NCI-H526 treated with DMSO at 0.1 percent for 48 hours (cell line): Measurements from ENCODE around the gene BCL2L1.

Source experiments
- DNase-seq: peaks from one replicate; lab custom pipeline; 2025; lab: John Stamatoyannopoulos, UW

BCL2L1 gene

DNA sequence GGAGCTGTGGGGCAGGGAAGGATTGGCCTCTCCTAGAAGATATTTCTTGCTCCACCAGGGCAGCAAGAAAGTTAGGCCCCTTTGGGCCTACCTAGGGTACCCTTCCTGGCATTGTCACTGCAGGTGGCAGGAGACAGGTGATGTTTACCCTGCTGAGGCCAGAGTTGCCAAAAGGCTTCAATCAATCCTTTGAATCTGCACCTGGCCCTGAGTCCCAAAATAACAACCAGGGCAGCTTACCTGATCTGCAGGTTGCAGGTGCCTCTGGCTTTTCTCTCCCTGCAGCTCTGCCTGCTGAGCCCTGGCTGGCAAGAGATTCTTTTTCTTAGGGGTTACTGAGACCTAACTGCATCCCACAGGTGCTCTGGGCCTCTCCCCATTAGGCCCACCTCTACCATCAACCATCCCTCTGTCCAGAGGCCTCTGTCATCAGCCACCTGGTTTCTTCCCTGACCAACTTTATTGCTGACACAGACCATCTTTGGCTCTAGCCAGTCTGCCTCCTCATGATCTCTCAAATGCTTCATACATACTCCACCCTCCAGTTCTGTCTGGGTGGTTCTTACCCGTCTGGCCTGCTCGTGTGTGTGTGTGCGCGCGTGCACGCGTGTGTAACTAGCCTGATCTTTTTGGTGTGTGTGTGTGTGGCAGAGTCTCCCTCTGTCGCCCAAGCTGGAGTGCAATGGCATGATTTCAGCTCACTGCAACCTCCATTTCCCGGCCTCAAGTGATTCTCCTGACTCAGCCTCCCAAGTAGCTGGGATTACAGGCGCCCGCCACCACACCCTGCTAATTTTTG is 13.7 kb downstream of the BCL2L1 start:
- DNase-seq = peak; percentile 89

DNA sequence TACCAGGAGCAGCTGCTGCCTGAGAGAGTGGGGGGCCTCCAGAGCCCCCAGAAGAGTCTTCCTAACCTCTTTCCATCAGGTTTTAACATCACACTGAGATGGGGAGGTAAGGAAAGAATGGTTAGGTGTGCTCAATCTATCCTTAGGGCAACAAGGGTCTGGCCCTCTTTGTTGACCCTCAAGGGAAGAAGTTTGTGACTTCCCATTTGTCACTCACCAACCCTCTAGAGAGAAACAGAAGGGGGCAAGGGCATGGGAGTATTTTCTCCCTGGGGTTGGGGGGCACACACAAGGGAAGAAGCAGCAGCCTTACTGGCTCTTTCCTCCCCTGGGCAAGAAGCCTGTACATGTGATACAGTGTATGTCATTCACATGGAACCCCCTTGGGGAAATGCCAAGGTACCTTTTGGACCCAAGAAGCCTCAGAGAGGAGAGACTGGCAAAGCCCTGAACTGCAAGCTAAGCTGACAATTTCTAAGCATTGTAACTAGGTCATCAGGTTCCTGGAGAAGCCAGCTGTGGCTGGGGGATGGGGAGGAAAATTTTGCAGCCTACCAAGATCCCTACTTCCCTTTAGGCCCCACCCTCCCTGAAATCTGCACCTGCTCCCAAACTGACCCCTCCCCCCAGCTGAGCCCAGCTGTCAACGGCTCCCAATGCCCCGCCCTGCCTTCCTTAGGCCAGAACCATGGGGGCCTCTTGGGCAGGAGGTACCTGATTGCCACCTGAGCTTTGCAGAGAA is 14.5 kb downstream of the BCL2L1 start:
- DNase-seq = peak; percentile 89

DNA sequence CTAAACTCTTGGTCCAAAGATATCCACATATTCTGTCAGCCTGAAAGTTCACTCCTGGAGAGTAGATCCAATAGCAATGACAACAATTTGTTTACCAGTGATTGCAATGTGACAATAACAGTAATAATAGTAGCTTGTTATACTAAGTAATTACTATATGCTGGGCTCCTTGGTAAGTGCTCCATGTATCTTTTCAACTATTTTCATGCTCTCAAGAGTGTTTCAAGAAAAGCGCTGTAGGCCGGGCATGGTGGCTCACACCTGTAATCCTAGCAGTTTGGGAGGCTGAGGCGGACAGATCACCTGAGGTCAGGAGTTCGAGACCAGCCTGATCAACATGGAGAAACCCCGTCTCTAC is 15.4 kb downstream of the BCL2L1 start:
- no peak for DNase-seq

GRCh38 chr20:31706607-31707257 is 15.9 kb downstream of the BCL2L1 start:
- no peak for DNase-seq

- DNase-seq = no peak
These were observed 16.8 kb downstream of the BCL2L1 start for GRCh38 chr20:31705598-31706597.

DNA sequence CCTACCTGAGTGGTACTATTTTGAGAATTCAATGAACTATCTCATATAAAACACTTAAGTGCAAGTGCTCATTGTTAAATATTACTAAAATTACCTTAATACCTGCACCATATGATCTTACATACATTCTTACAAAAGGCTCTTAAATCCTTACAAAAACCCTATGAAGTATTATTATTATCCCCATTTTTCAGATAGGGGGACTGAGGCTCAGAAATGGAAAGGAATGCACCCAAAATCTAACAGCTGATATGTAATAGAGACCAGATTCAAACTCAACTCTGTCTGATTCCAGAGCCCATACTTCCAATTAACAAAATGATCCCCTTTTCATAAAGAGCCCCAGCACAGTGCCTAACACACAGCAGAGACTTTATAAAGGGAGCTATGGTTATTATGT is 17.5 kb downstream of the BCL2L1 start:
- DNase-seq = no peak

GRCh38 chr20:31704225-31705119 is 18.2 kb downstream of the BCL2L1 start:
- DNase-seq = no peak

DNA sequence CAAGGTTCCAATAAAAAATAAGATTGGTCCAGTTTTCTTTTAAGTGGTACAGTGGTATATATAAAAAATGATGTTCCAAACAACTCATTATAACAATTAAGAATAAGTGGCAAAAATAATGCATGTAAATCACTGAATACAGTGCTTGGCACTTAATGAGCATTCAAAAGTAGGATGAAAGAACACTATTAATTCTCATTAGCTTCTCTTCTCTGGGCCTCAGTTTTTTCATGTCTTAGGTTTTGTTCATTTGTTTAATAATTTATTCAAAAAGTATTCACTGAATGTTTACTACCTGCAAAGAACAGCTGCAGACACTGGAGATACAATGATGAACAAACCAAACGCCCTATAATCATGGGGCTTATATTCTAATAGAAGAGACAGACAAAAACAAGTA is 21.1 kb downstream of the BCL2L1 start:
- DNase-seq = peak; percentile 47

- DNase-seq = no peak
These were observed 21.9 kb downstream of the BCL2L1 start for GRCh38 chr20:31700747-31701146.

DNA sequence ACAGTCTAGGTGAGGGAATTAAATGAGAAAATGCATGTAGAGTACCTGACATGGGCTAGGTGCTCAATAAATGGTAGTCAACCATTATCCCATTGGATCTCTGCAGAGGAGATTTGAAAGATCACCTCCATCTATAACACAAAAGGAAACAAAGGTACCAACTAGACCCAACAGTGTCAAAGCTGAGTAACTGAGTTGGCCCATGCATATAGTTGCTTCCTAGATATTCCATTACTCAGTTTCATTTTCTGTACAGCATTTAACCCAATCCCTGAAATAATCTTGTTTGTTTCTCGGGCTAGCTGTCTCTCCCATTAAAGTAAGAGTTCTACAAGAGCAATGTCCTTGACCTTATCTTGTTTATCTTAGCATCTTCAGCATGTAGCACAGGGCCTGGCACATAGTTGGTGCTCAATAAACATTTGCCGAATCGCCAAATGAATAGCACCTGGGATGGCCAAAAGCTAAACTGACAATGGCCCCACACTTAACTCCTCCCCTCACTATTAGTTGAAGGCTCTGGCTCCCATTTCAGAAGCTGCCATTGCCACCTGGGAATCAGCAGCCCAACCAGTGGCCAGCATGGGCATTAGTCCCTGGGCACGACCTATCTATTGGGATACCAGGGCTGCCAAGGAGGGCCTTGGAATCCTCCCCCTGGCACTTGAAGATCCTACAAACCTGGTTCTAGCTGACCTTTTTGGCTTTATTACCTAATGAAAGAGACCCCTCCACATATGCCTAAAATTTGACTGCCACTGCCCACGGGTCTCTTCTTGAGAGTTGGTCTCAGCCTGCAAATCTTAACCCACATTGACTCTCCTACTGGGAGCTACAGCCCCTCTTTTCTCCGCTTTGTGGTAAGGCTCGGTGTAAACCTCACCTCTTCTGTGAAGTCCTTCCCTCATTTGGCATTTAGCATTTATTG is 22.6 kb downstream of the BCL2L1 start:
- DNase-seq = no peak

GRCh38 chr20:31698803-31699718 is 23.6 kb downstream of the BCL2L1 start:
- DNase-seq = no peak

DNA sequence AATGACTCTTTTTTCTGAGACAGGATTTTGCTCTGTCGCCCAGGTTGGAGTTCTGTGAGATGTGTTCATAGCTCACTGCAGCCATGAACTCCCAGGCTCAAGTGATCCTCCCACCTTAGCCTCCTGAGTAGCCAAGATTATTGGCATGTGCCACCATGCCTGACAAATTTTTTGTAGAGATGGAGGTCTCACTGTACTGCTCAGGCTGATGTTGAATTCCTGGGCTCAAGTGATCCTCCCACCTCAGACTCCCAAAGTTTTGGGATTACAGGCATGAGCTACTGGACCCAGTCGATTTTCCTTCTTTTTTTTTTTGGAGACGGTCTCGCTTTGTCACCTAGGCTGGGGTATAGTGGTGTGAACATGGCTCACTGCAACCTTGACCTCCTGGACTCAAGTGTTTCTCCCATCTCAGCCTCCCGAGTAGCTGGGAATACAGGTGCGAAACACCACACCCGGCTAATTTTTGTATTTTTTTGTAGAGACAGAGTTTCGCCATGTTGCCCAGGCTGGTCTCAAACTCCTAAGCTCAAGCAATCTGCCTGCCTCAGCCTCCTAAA is 24.3 kb downstream of the BCL2L1 start:
- DNase-seq = no peak

GRCh38 chr20:31695849-31696804 is 26.5 kb downstream of the BCL2L1 start:
- no peak for DNase-seq

GRCh38 chr20:31694842-31695593 is 27.6 kb downstream of the BCL2L1 start:
- DNase-seq = no peak

DNA sequence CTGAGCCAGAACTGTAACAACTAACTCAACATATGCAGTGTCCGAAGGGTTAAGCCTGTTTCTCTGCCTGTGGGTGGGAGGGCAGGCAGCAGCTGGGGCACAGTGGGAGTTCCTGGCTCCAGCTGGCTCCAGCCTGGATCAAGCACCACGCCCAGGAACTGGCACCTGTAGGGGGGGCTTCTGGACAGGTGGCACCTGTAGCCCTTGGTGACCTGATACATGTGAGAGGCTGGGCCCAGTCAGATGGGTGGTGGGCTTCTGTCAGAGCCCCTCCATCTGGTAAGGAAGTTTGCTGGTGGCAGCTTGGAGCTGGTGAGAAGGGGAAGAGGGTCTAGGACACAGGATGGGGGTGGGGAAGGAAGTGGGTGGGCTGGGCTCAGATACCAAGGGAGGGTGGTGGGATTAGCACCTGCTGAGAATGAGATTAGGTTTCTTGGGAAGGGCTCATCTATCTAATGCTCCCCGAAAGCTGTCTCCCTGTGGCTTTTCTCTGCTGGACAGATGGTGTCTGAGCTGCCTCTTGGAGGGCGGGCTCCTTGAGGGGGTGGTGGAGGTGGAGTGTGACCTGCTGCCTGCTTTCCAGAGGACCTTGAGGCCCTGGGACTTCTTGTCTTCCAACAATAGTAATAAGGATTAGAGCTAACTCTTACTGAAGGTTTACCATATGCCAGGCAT is 28.5 kb downstream of the BCL2L1 start:
- no peak for DNase-seq

DNA sequence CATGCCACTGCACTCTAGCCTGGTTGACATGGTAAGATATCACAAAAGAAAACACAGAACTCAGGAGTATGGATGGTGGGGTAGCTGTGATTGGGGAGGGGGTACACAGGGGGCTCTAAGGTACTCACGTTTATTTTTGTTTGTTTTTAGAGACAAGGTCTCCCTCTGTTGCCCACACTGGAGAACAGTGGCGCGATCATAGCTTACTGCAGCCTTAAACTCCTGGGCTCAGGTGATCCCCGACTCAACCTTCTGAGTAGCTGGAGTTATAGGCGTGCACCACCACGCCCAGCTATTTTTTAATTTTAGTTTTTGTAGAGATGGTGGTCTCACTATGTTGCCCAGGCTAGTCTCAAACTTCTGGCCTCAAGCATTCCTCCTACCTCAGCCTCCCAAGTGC is 29.3 kb downstream of the BCL2L1 start:
- no peak for DNase-seq
